ENCODE data around the gene OBSCN.
"Not testable (repeated sequence)": the region's sequence is repeated elsewhere in the genome, so short reads cannot be mapped to it uniquely, and the experiment has no call there.

The OBSCN gene

DNA sequence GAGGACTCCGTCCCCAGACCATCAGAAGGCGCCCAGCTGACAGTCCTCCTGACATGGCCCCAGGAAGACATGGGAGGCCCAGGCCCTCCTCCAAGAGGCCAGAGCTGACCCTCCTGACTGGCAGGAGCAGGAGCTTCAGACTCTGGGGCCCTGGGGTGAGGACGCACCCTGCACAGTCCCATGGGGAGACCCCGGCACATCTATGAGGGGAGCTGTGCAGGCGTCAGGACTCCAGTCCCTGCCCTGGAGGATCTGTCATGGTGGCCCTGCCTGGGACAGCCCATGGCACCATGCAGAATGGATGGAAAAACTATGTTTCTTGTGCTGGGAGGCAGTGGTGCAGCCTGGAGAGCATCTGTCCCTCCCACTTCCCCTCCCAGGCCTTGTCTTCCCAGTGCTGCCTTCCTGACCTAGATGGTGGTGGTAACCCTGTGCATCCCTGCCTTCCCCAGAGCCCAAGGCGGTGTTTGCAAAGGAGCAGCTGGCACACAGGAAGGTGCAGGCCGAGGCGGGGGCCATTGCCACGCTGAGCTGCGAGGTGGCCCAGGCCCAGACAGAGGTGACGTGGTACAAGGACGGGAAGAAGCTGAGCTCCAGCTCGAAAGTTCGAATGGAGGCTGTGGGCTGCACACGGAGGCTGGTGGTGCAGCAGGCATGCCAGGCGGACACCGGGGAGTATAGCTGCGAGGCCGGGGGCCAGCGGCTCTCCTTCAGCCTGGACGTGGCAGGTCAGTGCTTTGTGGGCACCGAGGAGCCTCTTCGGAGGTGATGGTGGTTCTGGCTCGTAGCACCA lies 41.9 kb downstream of the OBSCN start:
- Histone ChIP-seq H4K20me1 (ENCODE audit: insufficient read depth, low read length, poor library complexity, severe bottlenecking) (no peaks in the 10 kb centered on the region), H3K36me3 (ENCODE audit: insufficient read depth, low read length) (peaks cover 16% of the 10 kb centered on the region; the same call in 1 of the 2 replicates), H3K9me3 (ENCODE audit: insufficient read depth, low read depth, low read length) (peaks cover 9% of the 10 kb centered on the region; the same call in 1 of the 2 replicates), H3K4me1 (ENCODE audit: insufficient read depth, low read length, poor library complexity, severe bottlenecking) (no peaks in the 10 kb centered on the region), H3F3A (ENCODE audit: low read depth) (no peaks in the 10 kb centered on the region), H3K79me2 (ENCODE audit: insufficient read depth, low read length) (no peaks in the 10 kb centered on the region), H3K27me3 (ENCODE audit: insufficient read depth, low read length, poor library complexity, severe bottlenecking) (no peaks in the 10 kb centered on the region), H3K4me2 (ENCODE audit: low read depth, low read length, poor library complexity, severe bottlenecking) (no peak overlapping the region), H3K9me2 (replicated peaks; ENCODE audit: low read depth, low read length) (no peaks in the 10 kb centered on the region), H2AFZ (ENCODE audit: low read length) (no peak overlapping the region), H3K9ac (ENCODE audit: low read depth, low read length, poor library complexity, severe bottlenecking) (no peak overlapping the region), H3K4me3 (ENCODE audit: low read length, poor library complexity, severe bottlenecking) (no peak overlapping the region)
- no peak for TF ChIP-seq EZH2phosphoT487 (IDR thresholded peaks at IDR 0.05; ENCODE audit: borderline replicate concordance)
- TF ChIP-seq, protein P1, sequence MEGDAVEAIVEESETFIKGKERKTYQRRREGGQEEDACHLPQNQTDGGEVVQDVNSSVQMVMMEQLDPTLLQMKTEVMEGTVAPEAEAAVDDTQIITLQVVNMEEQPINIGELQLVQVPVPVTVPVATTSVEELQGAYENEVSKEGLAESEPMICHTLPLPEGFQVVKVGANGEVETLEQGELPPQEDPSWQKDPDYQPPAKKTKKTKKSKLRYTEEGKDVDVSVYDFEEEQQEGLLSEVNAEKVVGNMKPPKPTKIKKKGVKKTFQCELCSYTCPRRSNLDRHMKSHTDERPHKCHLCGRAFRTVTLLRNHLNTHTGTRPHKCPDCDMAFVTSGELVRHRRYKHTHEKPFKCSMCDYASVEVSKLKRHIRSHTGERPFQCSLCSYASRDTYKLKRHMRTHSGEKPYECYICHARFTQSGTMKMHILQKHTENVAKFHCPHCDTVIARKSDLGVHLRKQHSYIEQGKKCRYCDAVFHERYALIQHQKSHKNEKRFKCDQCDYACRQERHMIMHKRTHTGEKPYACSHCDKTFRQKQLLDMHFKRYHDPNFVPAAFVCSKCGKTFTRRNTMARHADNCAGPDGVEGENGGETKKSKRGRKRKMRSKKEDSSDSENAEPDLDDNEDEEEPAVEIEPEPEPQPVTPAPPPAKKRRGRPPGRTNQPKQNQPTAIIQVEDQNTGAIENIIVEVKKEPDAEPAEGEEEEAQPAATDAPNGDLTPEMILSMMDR (conservative IDR thresholded peaks at IDR 0.05; ENCODE audit: low read length), result no peak

DNA sequence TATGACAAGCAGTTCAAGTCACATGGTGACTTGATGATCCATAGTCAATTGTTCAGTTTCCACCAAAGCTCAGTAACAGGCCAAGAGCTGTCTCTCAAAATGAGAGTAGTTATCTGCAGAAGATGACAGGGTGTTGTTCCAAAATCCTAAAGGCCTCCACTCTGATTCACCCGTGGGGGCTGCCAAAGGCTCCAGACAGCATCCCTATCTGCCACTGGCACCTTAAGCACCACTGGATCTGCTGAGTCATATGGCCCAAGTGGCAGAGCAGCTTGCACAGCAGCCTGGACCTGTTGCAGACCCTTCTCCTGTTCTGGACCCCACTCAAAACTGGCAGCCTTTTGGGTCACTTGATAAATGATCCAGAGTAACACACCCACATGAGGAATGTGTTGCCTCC lies 44.6 kb downstream of the OBSCN start:
- H3K9me2 ChIP-seq (replicated peaks; ENCODE audit: low read depth, low read length); H3K79me2 ChIP-seq (ENCODE audit: insufficient read depth, low read length); H3K4me1 ChIP-seq (ENCODE audit: insufficient read depth, low read length, poor library complexity, severe bottlenecking); H4K20me1 ChIP-seq (ENCODE audit: insufficient read depth, low read length, poor library complexity, severe bottlenecking); H3F3A ChIP-seq (ENCODE audit: low read depth); H3K4me2 ChIP-seq (ENCODE audit: low read depth, low read length, poor library complexity, severe bottlenecking); H2AFZ ChIP-seq (ENCODE audit: low read length); H3K36me3 ChIP-seq (ENCODE audit: insufficient read depth, low read length); H3K9ac ChIP-seq (ENCODE audit: low read depth, low read length, poor library complexity, severe bottlenecking); H3K4me3 ChIP-seq (ENCODE audit: low read length, poor library complexity, severe bottlenecking); H3K9me3 ChIP-seq (ENCODE audit: insufficient read depth, low read depth, low read length); H3K27me3 ChIP-seq (ENCODE audit: insufficient read depth, low read length, poor library complexity, severe bottlenecking): not testable (repeated sequence)

- Histone ChIP-seq H3K4me2 (ENCODE audit: low read depth, low read length, poor library complexity, severe bottlenecking) (no peak overlapping the region), H3K79me2 (ENCODE audit: insufficient read depth, low read length) (no peaks in the 10 kb centered on the region), H4K20me1 (ENCODE audit: insufficient read depth, low read length, poor library complexity, severe bottlenecking) (no peaks in the 10 kb centered on the region), H3K9ac (ENCODE audit: low read depth, low read length, poor library complexity, severe bottlenecking) (no peak overlapping the region), H3K9me3 (ENCODE audit: insufficient read depth, low read depth, low read length) (no peaks in the 10 kb centered on the region), H3F3A (ENCODE audit: low read depth) (no peaks in the 10 kb centered on the region), H3K4me1 (ENCODE audit: insufficient read depth, low read length, poor library complexity, severe bottlenecking) (no peaks in the 10 kb centered on the region), H3K4me3 (ENCODE audit: low read length, poor library complexity, severe bottlenecking) (no peak overlapping the region), H3K36me3 (ENCODE audit: insufficient read depth, low read length) (no peaks in the 10 kb centered on the region), H2AFZ (ENCODE audit: low read length) (no peak overlapping the region), H3K9me2 (replicated peaks; ENCODE audit: low read depth, low read length) (no peaks in the 10 kb centered on the region), H3K27me3 (ENCODE audit: insufficient read depth, low read length, poor library complexity, severe bottlenecking) (no peaks in the 10 kb centered on the region)
- TF ChIP-seq, protein P1 (conservative IDR thresholded peaks at IDR 0.05; ENCODE audit: low read length), result no peak
- TF ChIP-seq EZH2phosphoT487 (IDR thresholded peaks at IDR 0.05; ENCODE audit: borderline replicate concordance), result no peak
These were observed 49.0 kb downstream of the OBSCN start for GRCh38 chr1:228256626-228257375.
